GM12873 (cell line): ENCODE data around the gene RHOH.

Experiments used
- TF ChIP-seq, protein P1 (sequence below): IDR thresholded peaks from 2 replicates; pipeline ENCODE4 v1.5.1; 2012; ENCODE audit warnings: low read depth, mild to moderate bottlenecking, moderate library complexity, low read length, control low read depth; ENCODE audit not compliant: insufficient read depth; ENCODE audit errors: missing control alignments

The RHOH gene

DNA sequence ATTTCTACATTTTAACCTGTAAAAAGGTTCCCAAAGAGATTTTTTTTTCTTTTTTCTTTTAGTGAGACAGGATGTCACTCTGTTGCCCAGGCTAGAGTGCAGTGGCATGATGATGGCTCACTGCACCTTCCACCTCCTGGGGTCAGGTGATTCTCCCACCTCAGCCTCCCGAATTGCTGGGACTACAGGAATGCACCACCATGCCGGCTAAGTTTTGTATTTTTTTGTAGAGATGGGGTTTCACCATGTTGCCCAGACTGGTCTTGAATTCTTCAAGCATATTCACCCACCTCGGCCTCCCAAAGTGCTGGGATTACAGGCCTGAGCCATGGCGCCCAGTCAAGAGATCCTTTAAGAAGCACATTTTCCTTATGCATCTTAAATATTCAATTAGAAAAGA lies 12.6 kb downstream of the RHOH start:
- TF ChIP-seq, protein P1, sequence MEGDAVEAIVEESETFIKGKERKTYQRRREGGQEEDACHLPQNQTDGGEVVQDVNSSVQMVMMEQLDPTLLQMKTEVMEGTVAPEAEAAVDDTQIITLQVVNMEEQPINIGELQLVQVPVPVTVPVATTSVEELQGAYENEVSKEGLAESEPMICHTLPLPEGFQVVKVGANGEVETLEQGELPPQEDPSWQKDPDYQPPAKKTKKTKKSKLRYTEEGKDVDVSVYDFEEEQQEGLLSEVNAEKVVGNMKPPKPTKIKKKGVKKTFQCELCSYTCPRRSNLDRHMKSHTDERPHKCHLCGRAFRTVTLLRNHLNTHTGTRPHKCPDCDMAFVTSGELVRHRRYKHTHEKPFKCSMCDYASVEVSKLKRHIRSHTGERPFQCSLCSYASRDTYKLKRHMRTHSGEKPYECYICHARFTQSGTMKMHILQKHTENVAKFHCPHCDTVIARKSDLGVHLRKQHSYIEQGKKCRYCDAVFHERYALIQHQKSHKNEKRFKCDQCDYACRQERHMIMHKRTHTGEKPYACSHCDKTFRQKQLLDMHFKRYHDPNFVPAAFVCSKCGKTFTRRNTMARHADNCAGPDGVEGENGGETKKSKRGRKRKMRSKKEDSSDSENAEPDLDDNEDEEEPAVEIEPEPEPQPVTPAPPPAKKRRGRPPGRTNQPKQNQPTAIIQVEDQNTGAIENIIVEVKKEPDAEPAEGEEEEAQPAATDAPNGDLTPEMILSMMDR = no peak

DNA sequence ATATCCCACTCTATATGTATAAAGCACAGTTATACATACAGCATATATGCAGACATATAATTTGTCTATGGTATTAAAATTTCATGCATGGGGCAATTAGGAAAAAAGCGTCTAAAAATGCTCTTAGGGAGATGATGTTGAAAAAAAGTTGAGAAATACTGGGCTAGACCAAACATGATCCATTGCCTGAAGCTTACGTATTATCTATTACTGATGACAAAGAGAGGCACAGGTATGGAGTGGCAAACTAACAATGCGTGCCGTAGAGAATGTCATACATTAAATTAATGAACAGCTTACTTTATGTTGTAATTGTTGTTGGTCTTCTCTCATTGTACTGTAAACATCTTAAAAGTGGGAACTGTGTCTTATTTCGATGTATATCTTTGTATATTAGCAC lies 13.9 kb downstream of the RHOH start:
- TF ChIP-seq, protein P1 = no peak

DNA sequence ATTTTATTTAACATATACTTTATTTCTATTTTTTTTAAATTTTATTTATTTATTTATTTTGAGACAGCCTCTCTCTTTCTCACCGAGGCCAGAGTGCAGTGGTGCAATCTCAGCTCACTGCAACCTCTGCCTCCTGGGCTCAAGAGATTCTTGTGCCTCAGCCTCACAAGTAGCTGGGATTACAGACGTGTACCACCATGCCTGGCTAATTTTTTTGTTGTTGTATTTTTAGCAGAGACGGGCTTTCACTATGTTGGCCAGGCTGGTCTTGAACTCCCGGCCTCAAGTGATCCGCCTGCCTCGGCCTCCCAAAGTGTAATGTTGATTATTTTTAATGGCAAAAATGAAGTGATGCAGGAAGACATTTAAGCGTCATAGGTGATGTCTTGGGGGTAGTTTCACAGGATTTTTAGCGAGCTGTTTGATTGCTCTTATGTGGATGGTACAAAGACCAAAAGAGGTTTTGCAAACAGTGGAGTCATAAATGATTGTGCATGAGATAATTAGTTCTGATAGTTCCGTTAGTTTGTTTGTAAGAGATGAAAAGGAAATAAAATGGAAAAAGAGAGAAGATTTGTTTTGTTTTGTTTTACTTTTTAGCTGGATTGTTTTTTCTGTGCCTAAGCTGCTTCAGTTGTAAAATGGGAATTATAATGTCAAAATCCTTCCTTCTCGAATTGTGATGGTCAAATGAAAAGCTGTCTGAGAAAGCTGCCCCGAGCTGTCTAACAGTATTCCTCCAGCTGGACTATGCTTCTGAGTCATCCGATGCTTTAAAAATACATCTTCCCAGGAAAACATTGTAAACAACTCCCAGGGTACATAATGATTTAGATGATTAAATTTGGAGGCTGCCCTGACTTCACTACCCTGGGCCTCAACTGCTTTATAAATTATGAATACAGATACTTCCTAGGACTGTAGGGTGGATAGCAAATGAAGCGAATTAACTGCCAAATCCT lies 14.7 kb downstream of the RHOH start:
- TF ChIP-seq, protein P1 = no peak

DNA sequence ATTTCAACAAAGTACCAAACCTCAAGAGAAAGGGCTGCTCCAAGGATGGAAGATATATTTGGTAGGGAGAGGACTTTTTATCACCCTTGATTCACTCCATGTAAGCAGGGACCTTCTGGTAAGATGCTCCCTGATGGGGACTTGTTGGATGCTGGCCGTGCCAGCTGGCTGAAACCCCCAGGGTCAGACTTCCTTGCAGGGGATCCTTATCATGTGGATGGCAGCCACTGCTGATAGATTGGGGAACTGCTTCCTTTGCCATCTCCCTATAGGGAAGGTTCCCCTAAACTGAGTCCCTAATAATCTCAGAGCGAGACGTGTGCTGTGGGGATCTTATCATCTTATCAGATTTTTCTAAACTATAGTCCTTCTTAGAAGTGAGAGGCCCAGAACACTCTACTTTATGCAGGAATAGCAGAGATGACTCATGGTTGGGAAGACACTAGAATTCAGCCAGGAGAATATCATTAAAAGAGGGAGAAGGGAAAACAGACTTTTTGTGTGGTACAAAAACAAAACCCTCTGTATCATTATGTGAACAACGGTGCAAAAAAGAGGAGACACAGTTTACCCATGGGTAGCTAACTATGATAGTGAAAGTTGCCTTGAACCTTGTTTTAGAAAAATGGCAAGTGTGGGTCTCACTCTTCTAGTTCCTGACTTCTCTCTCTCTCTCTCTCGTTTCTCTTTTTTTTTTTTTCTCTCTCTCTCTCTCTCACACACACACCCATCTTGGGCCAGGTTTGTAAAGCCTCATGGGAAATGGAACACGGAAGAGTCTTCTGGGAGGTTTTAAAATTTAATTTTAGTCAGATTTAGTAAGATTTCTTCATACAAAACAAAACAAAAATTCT lies 16.1 kb downstream of the RHOH start:
- TF ChIP-seq, protein P1 = no peak

DNA sequence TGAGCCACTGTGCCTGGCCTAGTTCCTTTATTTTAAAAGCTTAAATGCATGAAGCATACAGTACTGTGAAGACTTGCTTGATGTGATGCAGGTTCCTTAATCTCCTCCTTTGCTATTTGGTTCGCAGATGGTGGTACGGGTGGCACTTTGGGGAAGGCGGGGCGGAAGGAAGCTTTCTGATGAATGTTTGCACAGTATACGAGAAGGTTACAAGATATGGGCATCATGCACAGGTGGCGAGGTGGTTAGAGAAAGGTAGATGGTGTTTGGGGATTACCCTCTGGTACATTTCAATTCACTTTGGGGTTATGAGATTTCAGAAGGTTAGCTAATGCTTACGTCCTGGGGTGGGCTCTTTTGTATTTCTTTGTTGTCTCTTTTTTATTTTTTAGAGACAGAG lies 17.2 kb downstream of the RHOH start:
- TF ChIP-seq, protein P1 = no peak

DNA sequence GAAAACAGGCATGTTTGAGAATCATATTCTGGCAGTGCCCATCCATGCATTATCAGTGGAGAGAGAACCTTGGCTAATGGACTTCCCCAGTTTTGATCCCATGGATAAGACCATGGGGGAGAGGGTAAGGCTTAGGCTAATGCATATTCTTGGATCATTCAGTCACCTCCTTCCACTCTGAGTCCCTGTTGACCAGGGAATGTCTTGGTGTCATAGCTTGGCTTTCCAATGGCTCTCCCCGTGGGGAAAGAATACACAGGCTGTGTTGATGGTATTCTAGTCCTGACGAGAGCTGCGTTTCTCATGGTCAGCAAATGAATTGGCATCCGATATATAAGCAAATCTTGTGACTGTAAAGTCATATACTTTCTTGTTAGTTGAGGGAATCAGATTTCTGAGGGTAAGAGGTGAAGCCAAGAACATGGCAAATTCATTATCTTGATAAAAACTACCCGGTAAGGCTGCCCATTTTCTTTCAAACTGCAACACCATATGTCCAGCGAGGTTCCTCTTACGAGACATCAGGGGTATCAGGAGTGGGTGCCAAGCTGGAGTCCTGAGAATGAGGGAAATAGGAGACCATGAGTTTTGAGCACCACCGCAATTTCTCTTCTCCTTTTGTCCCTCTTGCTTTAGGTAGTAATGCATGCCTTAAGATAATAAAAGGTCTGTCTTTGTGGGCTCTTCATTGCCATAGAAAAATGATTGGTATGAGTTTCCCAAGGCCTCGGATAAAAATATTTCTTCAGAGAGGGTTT lies 18.0 kb downstream of the RHOH start:
- TF ChIP-seq, protein P1 = no peak
